HG02798 (cell line): ENCODE data around the gene ZNF587B.
"Not testable (repeated sequence)": the region's sequence is repeated elsewhere in the genome, so short reads cannot be mapped to it uniquely, and the experiment has no call there.

Experiments
- ATAC-seq: cut with Tn5 transposase; IDR thresholded peaks from one replicate; pipeline ENCODE4 v1.9.1; 2021; ENCODE audit warnings: mild to moderate bottlenecking; ENCODE audit not compliant: unreplicated experiment, poor library complexity

The ZNF587B gene

GRCh38 chr19:57862351-57862750 lies 32.3 kb downstream of the ZNF587B start:
- not testable (repeated sequence) for ATAC-seq

GRCh38 chr19:57867868-57868492 lies 37.9 kb downstream of the ZNF587B start:
- no peak for ATAC-seq

GRCh38 chr19:57869655-57870054 lies 39.6 kb downstream of the ZNF587B start:
- ATAC-seq = not testable (repeated sequence)

- no peak for ATAC-seq
These were observed 40.1 kb downstream of the ZNF587B start for GRCh38 chr19:57870225-57870624.

- no peak for ATAC-seq
These were observed 42.4 kb downstream of the ZNF587B start for GRCh38 chr19:57872450-57872849.

GRCh38 chr19:57873883-57874799 lies 44.0 kb downstream of the ZNF587B start:
- not testable (repeated sequence) for ATAC-seq

GRCh38 chr19:57886046-57886445 lies 55.9 kb downstream of the ZNF587B start:
- ATAC-seq = no peak

- no peak for ATAC-seq
These were observed 57.3 kb downstream of the ZNF587B start for GRCh38 chr19:57887195-57887941.

GRCh38 chr19:57888107-57888559 lies 58.0 kb downstream of the ZNF587B start:
- no peak for ATAC-seq

GRCh38 chr19:57888560-57889231 lies 58.6 kb downstream of the ZNF587B start, which contains the start of gene ZNF814:
Gene ZNF814, minus strand, starts transcription at chr19:57889037. Its CDS starts 235 bp downstream, at chr19:57888802.
- peak; percentile 70 for ATAC-seq

- not testable (repeated sequence) for ATAC-seq
These were observed 60.6 kb downstream of the ZNF587B start for GRCh38 chr19:57890706-57891105.
